Stimulated activated CD8-positive, alpha-beta memory T cell treated with anti-CD3 and anti-CD28 coated beads, Interleukin-7, amount 100 ng/mL, for 1 hour (primary cell): ENCODE measurements around the gene RRAS.
"Not testable (repeated sequence)": the region's sequence is repeated elsewhere in the genome, so short reads cannot be mapped to it uniquely, and the experiment has no call there.

ENCODE experiments used
- DNase-seq, 2 donors: peaks; one replicate each; pipeline ENCODE4 v3.0.0-alpha.2; 2020; ENCODE audit warnings: low read depth in 2 of 2

Gene RRAS

DNA sequence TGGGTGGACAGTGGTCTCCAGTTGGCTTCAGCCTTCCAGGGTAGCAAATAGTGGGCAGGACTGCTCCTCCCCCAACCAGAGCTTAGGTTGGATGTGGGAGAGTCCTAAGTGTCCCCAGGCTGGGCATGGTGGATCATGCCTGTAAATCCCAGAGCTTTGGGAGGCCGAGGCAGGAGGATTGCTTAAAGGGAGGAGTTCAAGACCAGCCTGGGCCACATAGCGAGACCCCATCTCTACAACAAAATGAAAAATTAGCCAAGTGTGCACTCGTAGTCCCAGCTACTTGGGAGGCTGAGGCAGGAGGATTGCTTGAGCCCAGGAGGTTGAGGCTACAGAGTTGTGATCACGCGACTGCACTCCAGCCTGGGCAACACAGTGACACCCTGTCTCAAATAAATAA is 7.4 kb downstream of the RRAS start:
- DNase-seq = no peak

DNA sequence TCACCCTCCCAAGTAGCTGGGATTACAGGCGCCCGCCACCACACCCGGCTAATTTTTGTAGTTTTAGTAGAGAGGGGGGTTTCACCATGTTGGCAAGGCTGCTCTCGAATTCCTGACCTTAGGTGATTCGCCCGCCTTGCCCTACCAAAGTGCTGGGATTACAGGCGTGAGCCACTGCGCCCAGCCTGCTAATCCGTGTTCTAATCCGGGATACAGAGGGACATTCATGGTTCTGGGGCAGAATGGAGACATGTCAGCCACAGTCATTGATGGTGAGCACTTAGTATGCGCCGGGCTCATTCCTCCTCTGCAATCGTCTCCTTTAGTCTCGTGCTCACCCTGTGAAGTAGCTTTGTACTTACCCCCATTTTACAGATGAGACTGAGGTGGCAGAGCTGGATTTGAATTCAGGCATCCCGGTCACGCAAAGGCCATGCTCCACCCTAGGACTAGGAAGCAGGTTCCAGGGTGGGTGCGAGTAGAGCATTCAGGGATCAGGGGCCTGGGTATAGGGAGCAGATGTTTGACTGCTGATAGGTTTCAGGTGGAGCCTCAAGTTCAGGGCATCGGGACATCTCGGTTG is 8.2 kb downstream of the RRAS start:
- DNase-seq = no peak

DNA sequence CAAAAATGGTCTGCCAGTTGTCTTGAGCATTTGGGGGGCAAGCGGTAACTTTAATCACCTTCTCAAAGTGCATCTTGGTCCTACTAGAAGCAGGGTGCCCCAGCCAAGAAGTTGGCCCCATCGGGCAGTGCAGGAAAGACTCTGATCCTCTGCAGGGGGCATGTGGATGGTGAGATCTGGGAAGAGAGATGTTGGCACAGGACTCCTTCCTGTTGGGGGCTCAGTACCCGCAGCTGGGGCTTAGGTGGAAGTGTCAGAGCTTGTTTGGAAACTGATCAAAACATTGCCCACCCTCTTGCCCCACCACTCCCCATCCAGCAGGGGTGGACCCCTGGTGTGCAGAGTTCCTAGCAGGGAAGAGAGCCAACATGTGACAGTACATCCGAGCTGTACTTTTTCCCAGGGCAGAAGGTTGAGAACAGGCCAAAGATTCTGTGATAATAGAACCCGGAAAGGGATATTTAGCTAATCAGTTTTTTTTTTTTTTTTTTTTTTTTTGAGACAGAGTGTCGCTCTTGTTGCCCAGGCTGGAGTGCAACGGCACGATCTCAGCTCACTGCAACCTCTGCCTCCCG is 8.8 kb downstream of the RRAS start:
- no peak for DNase-seq

DNA sequence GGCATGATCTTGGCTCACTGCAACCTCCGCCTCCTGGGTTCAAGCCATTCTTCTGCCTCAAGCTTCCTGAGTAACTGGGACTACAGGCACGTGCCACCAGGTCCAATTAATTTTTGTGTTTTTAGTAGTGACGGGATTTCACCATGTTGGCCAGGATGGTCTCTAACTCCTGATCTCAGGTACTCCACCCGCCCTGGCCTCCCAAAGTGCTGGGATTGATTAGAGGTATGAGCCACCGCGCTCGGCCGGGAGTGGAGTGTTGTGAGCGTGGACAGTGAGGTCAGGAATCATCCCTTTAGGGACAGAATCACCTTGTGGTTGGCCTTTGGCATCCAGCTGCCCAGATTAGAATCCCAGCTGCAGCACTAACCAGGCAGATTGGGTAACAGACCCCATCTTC is 10.3 kb downstream of the RRAS start:
- no peak for DNase-seq

DNA sequence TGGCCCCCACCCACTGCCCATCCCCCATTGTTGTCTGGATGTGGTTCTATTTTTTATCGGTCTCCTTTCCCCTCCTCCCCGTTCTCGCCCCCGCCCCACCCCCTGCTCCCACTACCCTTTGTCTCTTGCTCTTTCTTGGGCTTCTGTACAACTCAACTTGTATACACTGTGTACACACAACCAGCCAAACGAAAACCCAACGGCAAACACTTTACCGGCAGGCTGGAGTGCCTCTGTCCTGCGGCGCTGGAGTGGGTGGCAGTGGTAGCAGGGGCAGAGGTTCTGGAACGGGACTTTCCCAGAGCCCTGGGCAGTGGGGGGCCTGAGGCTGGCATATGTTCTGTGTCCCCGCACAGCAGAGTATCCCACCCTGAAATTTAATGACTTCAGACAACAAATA is 13.7 kb downstream of the RRAS start:
- DNase-seq = no peak

DNA sequence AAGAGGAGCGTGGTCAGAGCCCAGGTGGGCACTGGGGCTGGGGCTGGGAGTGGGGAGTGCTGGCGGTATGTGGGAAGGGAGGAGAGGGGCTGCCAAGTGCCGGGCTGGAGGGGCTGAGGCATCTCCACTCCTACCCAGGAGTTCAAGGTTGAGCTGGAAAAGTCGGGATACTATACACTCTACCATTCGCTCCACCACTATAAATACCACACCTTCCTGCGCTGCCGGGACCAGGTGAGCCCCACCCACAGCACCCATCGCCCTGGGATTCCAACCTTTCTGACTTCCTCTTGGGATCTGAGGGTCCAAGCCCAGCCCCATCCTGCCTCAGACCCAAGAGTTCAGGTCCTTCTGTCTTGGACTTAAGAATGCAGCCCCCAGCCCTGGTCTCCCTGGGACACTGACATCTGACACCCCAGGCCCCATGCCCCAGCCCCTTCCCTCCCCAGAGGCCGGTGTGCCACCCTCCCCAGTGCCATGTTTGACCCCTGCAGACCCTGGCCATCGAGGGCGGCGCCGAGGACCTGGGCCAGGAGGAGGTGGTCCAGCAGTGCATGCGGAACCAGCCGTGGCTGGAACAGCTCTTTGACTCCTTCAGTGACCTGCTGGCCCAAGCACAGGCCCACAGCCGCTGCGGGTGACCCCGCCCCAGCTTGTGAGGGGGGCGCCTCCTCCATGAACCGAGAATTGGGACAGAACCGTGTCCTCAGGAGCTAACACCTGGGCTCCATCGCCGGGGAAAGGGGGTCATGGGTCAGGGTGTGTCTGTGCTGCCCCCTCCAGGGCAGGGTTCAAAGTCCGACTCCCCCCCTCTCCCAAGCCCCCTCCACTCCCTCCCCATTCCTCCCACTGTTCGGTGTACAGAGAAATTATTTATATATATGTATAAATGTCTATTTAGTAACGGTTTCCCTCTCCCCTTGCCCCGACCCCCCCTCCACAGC is 14.7 kb downstream of the RRAS start:
- DNase-seq = no peak

DNA sequence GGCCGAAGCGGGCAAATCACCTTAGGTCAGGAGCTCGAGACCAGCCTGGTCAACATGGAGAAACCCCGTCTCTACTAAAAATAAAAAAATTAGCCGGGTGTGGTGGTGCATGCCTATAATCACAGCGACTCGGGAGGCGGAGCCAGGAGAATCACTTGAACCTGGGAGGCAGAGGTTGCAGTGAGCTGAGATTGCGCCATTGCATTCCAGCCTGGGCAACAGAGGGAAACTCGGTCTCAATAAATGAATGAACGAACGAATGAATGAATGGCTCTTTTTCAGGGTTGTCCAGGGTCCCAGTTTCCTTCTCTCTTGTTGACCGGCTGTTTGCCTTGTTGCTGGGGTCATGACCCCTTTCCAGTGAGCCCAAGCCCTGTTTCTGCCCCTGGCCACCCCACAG is 22.1 kb downstream of the RRAS start:
- DNase-seq = not testable (repeated sequence)

DNA sequence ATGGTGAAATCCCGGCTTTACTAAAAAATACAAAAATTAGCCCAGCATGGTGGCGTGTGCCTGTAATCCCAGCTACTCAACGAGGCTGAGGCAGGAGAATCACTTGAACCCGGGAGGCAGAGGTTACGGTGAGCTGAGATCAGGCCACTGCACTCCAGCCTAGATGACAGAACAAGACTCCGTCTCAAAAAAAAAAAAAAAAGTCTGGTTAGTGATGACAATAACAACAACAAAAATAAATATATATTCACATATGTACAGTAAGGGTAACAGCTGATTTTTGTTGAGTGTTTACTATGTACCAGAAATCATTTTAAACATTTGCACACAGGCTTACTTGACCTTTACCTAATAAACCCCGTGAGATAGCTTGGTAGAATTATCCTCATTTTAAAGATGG is 23.0 kb downstream of the RRAS start:
- DNase-seq = no peak

DNA sequence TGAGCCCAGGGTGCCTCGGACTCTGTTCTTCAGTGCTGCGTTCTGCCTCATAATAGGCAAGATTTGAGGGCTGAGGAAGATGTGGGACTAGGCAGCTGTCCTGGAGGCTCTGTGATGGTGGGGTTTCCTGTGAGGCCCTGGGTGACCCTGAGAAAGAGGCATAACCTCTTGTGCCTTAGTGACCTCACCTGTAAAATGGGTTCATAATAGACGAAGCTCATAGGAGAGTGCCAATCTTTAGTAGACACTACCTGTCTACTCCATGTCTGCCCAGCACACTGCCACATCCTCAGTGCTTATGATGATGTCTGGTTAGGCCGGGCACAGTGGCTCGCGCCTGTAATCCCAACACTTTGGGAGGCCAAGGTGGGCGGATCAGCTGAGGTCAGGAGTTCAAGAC is 23.4 kb downstream of the RRAS start:
- DNase-seq = no peak

DNA sequence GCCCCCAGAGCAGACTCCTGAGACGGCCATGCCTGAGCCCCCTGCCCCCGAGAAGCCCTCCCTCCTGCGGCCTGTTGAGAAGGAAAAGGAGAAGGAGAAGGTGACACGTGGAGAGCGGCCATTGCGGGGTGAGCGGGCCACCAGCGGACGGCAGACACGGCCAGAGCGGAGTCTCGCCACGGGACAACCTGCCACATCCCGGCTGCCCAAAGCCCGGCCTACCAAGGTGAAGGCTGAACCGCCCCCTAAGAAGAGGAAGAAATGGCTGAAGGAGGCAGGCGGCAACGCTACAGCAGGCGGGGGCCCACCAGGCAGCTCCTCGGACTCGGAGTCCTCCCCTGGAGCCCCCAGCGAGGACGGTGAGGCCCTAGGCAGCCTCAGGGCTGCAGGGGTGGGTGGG is 24.1 kb downstream of the RRAS start:
- no peak for DNase-seq

DNA sequence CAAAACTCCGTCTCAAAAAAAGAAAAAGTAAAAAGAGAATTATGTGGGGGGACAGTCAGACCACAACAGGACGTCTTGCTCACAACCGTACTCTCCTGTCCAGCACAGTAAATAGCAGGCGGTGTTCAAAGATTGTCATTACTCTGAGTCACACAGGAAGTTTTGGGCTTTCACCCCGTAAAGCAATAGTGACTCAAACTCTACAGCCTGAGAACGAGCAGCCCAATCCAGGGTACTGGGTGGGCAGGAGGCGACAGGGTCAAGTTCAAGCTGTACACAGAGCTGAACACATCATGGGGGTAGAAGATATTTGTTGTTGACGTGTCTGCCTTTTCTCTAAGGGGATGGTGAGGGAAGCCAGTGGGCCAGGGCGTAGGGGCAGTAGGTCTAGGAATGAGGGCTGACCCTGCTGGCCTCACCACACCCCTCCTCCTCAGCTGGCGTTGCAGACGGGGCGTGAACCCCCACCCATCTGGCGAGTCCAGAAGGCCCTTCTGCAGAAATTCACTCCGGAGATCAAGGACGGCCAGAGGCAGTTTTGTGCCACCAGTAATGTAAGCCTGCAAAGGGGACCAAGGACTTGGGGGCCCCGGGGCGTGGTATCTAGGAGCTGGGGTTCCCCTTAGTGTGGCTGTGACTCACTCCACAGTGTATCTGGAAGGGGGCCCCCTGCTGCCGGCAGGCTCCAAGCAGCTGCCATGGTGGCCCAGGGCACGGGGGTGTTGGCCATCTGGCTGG is 25.7 kb downstream of the RRAS start:
- no peak for DNase-seq

DNA sequence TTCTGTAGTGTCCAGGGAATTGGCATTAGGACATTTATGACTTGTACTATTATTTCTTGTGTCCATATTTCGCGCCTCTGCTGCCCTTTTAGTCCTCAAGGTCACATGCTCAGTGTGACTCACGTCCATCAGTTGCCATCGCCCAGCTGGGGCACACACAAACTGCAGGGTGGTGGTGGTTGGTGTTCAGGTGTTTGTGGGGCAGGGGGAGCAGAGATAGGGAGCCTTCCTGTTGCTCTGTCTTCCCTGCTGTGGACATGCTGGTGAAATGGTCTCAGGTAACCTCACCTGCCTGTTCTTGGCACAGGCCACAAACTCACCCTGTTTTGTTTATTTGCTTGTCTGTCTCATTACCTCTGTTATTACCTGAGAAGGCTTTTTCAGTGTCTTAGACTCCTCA is 26.6 kb downstream of the RRAS start:
- DNase-seq = no peak

DNA sequence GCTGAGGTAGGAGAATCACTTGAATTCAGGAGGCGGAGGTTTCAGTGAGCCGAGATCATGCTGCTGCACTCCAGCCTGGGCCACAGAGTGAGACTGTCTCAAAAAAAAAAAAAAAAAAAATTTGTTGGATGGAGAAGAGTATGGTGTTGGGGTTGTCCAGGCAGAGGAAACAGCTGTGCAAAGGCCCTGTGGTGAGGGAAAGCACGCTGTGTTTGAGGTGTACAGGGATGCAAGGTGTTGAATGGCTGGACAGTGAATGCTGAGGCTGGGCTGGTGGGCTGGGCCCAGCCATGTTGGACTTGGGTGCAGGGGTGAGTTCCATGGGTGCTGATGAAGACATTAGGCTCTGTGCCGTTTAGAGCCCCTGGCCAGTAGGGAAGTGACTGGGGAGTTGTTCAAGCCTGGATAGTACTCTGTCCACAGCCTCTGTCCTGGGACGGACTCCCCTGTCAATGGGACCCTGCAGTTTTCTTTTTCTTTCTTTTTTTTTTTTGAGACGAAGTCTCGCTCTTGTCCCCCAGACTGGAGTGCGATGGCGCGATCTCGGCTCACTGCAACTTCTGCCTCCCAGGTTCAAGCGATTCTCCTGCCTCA is 30.3 kb downstream of the RRAS start:
- no peak for DNase-seq

DNA sequence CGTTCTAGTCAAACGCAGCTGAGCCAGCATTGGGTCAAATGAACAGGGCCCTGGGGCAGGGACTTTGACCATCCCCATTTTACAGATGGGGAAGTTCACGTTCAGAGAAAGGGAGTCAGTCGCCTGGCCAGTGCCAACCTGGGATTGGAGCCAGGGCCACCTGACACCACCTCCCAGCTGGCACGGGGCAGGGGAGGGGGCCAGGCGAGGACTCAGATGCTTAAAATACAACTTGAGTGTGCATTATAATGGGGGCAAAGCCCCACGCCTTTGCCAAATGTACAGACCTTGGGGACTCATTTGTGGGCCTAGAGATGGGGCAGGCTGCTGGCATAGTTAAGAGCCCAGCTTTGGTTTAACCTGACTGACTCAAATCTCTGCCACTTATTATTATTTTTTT is 34.3 kb downstream of the RRAS start:
- DNase-seq = no peak

DNA sequence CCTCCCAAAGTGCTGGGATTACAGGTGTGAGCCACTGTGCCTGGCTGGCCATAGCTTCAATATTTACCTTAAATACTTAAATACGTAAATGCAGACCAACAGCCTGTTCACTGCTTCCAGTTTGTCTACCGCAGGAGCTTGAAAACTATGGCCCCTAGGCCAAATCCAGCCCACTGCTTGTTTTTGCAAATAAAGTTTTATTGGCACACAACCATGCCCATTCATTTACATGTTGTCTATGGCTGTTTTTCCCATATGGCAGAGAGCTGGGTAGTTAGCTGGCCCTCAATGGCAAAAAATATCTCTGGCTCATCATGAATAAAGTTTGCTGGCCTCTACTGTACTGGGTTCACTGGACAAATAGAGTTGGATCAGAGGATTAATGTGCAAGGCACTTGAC is 37.1 kb downstream of the RRAS start:
- DNase-seq = no peak

DNA sequence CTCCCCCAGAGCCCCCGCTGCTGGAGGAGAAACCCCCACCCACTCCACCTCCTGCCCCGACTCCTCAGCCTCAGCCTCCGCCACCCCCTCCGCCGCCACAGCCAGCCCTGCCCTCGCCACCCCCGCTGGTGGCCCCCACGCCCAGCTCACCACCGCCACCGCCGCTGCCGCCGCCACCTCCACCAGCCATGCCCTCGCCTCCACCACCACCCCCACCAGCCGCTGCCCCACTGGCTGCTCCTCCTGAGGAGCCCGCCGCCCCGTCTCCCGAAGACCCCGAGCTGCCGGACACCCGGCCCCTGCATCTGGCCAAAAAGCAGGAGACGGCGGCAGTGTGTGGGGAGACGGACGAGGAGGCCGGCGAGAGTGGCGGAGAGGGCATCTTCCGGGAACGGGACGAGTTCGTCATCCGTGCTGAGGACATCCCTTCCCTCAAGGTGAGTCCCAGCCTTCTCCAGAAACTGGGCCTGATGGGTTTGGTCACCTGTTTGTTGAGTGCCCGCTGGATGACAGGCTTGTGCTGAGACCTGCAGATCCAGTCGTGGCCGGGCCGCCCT is 38.4 kb downstream of the RRAS start:
- DNase-seq = no peak

DNA sequence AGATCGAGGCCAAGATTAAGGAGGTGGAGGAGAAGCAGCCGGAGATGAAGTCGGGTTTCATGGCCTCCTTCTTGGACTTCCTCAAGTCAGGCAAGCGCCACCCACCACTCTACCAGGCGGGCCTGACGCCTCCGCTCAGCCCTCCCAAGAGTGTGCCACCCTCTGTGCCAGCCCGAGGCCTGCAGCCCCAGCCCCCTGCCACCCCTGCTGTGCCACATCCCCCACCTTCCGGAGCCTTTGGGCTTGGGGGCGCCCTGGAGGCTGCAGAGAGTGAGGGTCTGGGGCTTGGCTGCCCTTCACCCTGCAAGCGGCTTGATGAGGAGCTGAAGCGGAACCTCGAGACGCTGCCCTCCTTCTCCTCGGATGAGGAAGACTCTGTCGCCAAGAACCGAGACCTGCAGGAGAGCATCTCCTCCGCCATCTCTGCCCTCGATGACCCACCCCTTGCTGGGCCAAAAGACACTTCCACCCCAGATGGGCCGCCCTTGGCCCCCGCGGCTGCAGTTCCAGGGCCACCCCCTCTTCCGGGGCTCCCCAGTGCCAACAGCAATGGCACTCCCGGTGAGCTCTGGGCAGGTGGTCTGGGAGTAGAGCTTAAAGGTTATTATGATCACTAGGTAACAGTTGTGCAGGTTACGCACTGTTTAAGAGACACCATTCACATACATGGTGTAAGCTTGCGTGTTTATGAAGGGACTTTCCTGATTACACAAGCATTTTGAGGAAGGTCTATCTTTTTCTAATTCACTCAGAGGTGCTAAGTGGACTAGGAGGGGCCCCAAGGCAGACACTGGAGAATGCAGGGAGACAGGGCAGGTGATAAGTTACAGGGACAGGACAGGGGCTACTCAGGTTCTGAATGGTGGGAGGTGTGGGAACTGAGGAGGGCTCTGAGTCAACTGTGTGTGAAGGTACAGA is 40.3 kb downstream of the RRAS start:
- no peak for DNase-seq

DNA sequence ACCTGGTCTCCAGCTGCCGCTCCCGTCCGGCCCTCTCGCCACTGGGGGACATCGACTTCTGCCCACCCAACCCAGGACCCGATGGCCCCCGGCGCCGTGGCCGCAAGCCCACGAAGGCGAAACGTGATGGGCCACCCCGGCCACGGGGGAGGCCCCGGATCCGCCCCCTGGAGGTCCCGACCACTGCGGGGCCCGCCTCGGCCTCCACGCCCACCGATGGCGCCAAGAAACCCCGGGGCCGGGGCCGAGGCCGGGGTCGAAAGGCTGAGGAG is 42.3 kb downstream of the RRAS start:
- DNase-seq = no peak

DNA sequence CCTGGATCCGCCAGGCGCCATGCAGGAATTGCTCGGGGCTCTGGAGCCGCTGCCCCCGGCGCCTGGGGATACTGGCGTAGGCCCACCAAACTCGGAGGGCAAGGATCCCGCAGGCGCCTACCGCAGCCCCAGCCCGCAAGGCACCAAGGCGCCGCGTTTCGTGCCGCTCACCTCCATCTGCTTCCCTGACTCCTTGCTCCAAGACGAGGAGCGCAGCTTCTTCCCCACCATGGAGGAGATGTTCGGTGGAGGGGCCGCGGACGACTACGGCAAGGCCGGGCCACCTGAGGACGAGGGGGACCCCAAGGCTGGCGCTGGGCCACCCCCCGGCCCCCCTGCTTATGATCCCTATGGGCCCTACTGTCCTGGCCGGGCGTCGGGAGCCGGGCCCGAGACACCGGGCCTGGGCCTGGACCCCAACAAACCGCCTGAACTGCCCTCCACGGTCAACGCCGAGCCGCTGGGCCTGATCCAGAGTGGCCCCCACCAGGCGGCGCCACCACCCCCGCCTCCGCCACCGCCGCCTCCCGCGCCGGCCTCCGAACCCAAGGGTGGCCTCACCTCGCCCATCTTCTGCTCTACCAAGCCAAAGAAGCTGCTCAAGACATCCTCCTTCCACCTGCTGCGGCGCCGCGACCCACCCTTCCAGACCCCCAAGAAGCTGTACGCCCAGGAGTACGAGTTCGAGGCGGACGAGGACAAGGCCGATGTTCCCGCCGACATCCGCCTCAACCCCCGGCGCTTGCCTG is 42.8 kb downstream of the RRAS start:
- no peak for DNase-seq

DNA sequence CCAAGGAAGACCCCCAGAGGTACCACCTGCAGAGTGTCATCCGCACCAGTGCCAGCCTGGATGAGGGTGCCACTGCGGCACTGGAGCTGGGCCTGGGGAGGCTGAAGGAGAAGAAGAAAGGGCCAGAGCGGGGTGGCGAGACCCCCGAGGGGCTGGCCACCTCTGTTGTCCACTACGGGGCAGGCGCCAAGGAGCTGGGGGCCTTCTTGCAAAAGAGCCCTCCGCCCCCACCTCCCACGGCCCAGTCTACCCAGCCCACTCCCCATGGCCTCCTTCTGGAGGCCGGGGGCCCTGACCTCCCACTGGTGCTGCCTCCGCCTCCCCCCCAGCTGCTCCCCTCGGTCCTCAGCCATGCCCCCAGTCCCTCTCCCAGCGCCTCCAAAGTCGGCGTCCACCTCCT is 43.5 kb downstream of the RRAS start:
- DNase-seq = no peak
